ENCODE results near the gene CT47B1. TPM values are rescaled to one million over a fixed set of nuclear protein-coding genes. Genes with fewer than 3 reads are reported as not detected.
"Not testable (repeated sequence)": the region's sequence is repeated elsewhere in the genome, so short reads cannot be mapped to it uniquely, and the experiment has no call there.

Gene CT47B1
- not detected for polyA plus RNA-seq (ENCODE audit: insufficient read depth in 1 of 5, insufficient read length in 5 of 5, low replicate concordance in 1 of 5)
- long read RNA-seq, donor 1: 0 reads
- long read RNA-seq, donor 2: 0 reads
- long read RNA-seq, donor 3: 0 reads
- long read RNA-seq, donor 4: 0 reads
- long read RNA-seq, donor 5: 0 reads
- long read RNA-seq, donor 6: 0 reads
- long read RNA-seq, donor 7: 0 reads
- long read RNA-seq, donor 8: 0 reads

- DNase-seq: not testable (repeated sequence)
These were observed at the start of gene CT47B1 for GRCh38 chrX:120875766-120876165. CT47B1 (minus strand) TSS chrX:120875866; CDS start chrX:120875670, 196 bp downstream.

GRCh38 chrX:120874678-120875557 lies 748 bp downstream of the CT47B1 start:
- DNase-seq: no peak

- DNase-seq: no peak
These were observed 18.4 kb downstream of the CT47B1 start for GRCh38 chrX:120857240-120857639.

GRCh38 chrX:120840827-120841226 lies 34.8 kb downstream of the CT47B1 start:
- DNase-seq: no peak

GRCh38 chrX:120839491-120839890 lies 36.2 kb downstream of the CT47B1 start:
- no peak for DNase-seq

GRCh38 chrX:120827213-120827612 lies 48.5 kb downstream of the CT47B1 start:
- not testable (repeated sequence) for DNase-seq

- DNase-seq: no peak
These were observed 50.5 kb downstream of the CT47B1 start for GRCh38 chrX:120825146-120825545.

GRCh38 chrX:120824021-120824420 lies 51.6 kb downstream of the CT47B1 start:
- no peak for DNase-seq

- DNase-seq: no peak
These were observed 52.1 kb downstream of the CT47B1 start for GRCh38 chrX:120823556-120823955.

Other genes starting within 250 kb of the CT47B1 start
- gene C1GALT1C1, start 245.8 kb downstream of the CT47B1 start, polyA plus RNA-seq (ENCODE audit: insufficient read depth in 1 of 5, insufficient read length in 5 of 5, low replicate concordance in 1 of 5): 10 to 100 TPM; 20.1 to 26.0 (median 22.8) TPM
- not detected for gene CT47A11, start 61.3 kb upstream of the CT47B1 start, polyA plus RNA-seq (ENCODE audit: insufficient read depth in 1 of 5, insufficient read length in 5 of 5, low replicate concordance in 1 of 5)
- gene CT47A10, start 66.2 kb upstream of the CT47B1 start, polyA plus RNA-seq (ENCODE audit: insufficient read depth in 1 of 5, insufficient read length in 5 of 5, low replicate concordance in 1 of 5): not detected
- gene CT47A9, start 71.0 kb upstream of the CT47B1 start, polyA plus RNA-seq (ENCODE audit: insufficient read depth in 1 of 5, insufficient read length in 5 of 5, low replicate concordance in 1 of 5): not detected
- not detected for gene CT47A8, start 75.9 kb upstream of the CT47B1 start, polyA plus RNA-seq (ENCODE audit: insufficient read depth in 1 of 5, insufficient read length in 5 of 5, low replicate concordance in 1 of 5)
- not detected for gene CT47A7, start 80.7 kb upstream of the CT47B1 start, polyA plus RNA-seq (ENCODE audit: insufficient read depth in 1 of 5, insufficient read length in 5 of 5, low replicate concordance in 1 of 5)
- gene CT47A6, start 85.6 kb upstream of the CT47B1 start, polyA plus RNA-seq (ENCODE audit: insufficient read depth in 1 of 5, insufficient read length in 5 of 5, low replicate concordance in 1 of 5): not detected
- not detected for gene CT47A5, start 90.5 kb upstream of the CT47B1 start, polyA plus RNA-seq (ENCODE audit: insufficient read depth in 1 of 5, insufficient read length in 5 of 5, low replicate concordance in 1 of 5)
- gene CT47A4, start 95.3 kb upstream of the CT47B1 start, polyA plus RNA-seq (ENCODE audit: insufficient read depth in 1 of 5, insufficient read length in 5 of 5, low replicate concordance in 1 of 5): not detected
- not detected for gene CT47A3, start 100.2 kb upstream of the CT47B1 start, polyA plus RNA-seq (ENCODE audit: insufficient read depth in 1 of 5, insufficient read length in 5 of 5, low replicate concordance in 1 of 5)
- not detected for gene CT47A2, start 105.1 kb upstream of the CT47B1 start, polyA plus RNA-seq (ENCODE audit: insufficient read depth in 1 of 5, insufficient read length in 5 of 5, low replicate concordance in 1 of 5)
- not detected for gene CT47A1, start 109.9 kb upstream of the CT47B1 start, polyA plus RNA-seq (ENCODE audit: insufficient read depth in 1 of 5, insufficient read length in 5 of 5, low replicate concordance in 1 of 5)
- 1 to 10 TPM; 2.5 to 3.8 (median 2.9) TPM for gene GLUD2, start 171.7 kb upstream of the CT47B1 start, polyA plus RNA-seq (ENCODE audit: insufficient read depth in 1 of 5, insufficient read length in 5 of 5, low replicate concordance in 1 of 5)